Thoracic aorta (tissue), 2 donors: ENCODE results near the gene SCYGR2. TPM values are rescaled to one million over a fixed set of nuclear protein-coding genes. Genes with fewer than 3 reads are reported as not detected.

Experiments
- ATAC-seq: fragments of 150-250 bp; one replicate; pipeline ENCODE4 v1.8.0; 2017; ENCODE audit warnings: low read depth; ENCODE audit not compliant: insufficient number of reproducible peaks, low FRiP score
- DNase-seq: peaks from one replicate; pipeline ENCODE4 v3.0.0-alpha.2; 2020; ENCODE audit warnings: low spot score
- H3K27ac ChIP-seq, 2 donors: fragments of 200-600 bp; sonication (generic); 1 replicate in 1 of 2; 2 replicates in 1 of 2; pipeline ENCODE4 v1.5.1; 2016; ENCODE audit warnings: mild to moderate bottlenecking in 2 of 2, moderate library complexity in 2 of 2
- H3K27me3 ChIP-seq: fragments of 200-600 bp; sonication (generic); replicated peaks from 2 replicates; pipeline ENCODE4 v1.6.0; 2016; ENCODE audit warnings: mild to moderate bottlenecking; ENCODE audit not compliant: insufficient read depth
- H3K36me3 ChIP-seq: fragments of 200-600 bp; sonication (generic); one replicate; pipeline ENCODE4 v1.5.1; 2016
- H3K4me1 ChIP-seq, 2 donors: fragments of 200-600 bp; sonication (generic); 1 replicate in 1 of 2; 2 replicates in 1 of 2; pipeline versions ENCODE4 v1.5.1 to v1.6.0; 2016; ENCODE audit warnings: low read depth in 2 of 2, mild to moderate bottlenecking in 1 of 2; ENCODE audit not compliant: control insufficient read depth in 1 of 2
- H3K4me3 ChIP-seq: fragments of 200-600 bp; sonication (generic); 2 replicates; pipeline ENCODE4 v1.5.1; 2016; ENCODE audit warnings: mild to moderate bottlenecking
- H3K9me3 ChIP-seq: fragments of 200-600 bp; sonication (generic); 2 replicates; pipeline ENCODE4 v1.5.1; 2016
- total RNA-seq, 2 donors: library from RNA; depleted of rRNA; stranded (reverse); fragments of >200 nt; gene quantifications; one replicate each; pipeline versions ENCODE4 v1.1.0 to v1.2.3, GENCODE V29; 2016
- TF ChIP-seq, protein P1 (sequence below): fragments of 200-600 bp; sonication (generic); IDR thresholded peaks from one replicate; pipeline ENCODE4 v1.5.1; 2019; ENCODE audit warnings: antibody characterized with exemption

Gene SCYGR2
- total RNA-seq, 2 donors from 2014 or later, result not detected

DNA sequence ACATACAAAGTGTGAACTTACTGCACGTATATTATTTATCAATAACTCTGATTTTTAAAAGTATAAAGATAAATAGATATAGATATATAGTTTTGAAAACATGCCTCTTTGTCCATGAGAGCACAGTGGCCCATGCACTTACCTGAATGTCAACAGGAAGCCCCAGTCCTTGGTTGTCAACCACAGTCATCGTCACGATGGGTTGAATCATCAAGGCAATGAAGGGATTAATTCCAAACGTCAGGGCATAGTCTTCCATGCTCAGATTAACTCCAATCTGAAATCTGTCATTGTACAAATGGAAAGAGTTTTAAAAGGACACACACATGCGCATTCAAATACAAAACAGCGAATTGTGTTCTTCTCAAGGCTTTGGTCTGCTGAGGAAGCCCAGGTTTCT, 34.1 kb downstream of the SCYGR2 start:
- Histone ChIP-seq H3K9me3 (no peaks in the 10 kb centered on the region), H3K4me3 (no peak overlapping the region), H3K27me3 (no peaks in the 10 kb centered on the region), H3K36me3 (no peaks in the 10 kb centered on the region), H3K4me1 (no peaks in the 10 kb centered on the region), H3K27ac (no peak overlapping the region)
- TF ChIP-seq, protein P1, sequence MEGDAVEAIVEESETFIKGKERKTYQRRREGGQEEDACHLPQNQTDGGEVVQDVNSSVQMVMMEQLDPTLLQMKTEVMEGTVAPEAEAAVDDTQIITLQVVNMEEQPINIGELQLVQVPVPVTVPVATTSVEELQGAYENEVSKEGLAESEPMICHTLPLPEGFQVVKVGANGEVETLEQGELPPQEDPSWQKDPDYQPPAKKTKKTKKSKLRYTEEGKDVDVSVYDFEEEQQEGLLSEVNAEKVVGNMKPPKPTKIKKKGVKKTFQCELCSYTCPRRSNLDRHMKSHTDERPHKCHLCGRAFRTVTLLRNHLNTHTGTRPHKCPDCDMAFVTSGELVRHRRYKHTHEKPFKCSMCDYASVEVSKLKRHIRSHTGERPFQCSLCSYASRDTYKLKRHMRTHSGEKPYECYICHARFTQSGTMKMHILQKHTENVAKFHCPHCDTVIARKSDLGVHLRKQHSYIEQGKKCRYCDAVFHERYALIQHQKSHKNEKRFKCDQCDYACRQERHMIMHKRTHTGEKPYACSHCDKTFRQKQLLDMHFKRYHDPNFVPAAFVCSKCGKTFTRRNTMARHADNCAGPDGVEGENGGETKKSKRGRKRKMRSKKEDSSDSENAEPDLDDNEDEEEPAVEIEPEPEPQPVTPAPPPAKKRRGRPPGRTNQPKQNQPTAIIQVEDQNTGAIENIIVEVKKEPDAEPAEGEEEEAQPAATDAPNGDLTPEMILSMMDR, result no peak
- no peak for ATAC-seq
- no peak for DNase-seq

DNA sequence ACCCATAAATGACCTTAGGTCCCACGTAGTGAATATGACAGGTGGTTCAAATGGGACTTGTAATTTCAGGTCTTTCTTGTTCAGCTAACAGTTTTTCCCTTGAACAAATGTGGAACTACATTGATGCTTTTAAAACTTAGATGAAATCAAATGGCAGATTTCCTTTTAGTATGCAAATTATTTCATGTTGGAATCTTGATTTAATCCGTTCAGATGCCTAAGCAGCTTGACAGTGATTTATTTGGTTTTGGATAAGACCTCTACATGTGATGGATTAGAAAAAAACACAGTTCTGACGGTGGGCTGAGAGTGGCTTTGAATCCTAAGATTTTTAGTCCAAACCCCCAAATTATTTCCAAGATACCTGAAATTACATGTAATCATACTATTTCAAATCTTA, 35.5 kb downstream of the SCYGR2 start:
- ATAC-seq, result no peak
- no peak for DNase-seq
- no peak overlapping the region for H3K27ac ChIP-seq
- H3K36me3 ChIP-seq, result no peaks in the 10 kb centered on the region
- H3K4me3 ChIP-seq, result no peak overlapping the region
- TF ChIP-seq, protein P1, result no peak
- no peaks in the 10 kb centered on the region for H3K4me1 ChIP-seq
- H3K9me3 ChIP-seq, result no peaks in the 10 kb centered on the region
- H3K27me3 ChIP-seq, result no peaks in the 10 kb centered on the region

DNA sequence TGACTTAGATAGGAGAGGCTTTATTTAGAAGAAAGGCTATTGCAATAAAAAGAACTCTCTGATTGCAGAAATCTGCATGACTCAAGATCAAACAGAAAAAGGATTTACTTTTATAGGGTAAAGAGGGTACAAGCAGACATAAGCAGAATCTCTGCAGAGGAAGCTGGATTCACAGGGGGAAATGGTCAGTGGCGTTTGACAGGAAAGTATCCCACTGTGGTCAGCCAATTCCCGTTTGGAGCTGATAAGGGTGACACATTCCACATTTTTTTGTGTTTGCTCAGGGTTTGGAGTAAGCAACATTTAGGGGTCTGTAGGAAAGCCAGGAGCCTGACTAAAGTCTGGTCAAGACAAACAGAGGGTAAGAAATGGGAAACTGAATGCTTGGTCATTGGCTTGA, 44.0 kb downstream of the SCYGR2 start:
- no peak for ATAC-seq
- Histone ChIP-seq H3K36me3 (no peaks in the 10 kb centered on the region), H3K27ac (no peak overlapping the region), H3K9me3 (no peaks in the 10 kb centered on the region), H3K4me3 (no peak overlapping the region), H3K4me1 (no peaks in the 10 kb centered on the region), H3K27me3 (no peaks in the 10 kb centered on the region)
- DNase-seq, result no peak
- TF ChIP-seq, protein P1, result no peak

DNA sequence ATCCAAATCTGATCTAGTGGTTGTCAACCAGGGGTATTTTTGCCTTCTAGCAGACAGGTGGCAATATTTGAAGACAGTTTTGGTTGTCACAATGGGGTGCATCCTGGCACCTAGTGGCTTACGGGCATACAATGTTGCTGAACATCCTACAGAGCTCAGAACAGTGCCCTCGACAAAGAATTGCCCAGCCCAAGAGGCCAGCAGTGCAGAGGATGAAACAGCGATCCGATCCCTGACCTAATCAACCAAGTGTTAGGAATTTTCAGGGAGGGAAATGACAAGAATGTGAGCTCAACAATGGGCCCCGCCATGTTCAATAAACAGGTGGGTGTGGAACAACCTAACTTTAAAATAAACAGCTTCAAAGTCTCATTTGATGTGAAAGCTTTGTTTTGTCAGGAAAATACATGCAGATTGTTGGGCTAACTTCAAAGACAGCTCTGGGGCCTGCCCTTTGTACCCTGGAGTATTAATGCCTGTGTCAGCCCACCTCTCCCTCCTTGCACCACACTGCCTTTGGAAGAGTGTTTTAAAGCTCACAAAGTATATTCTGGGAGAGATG, 45.4 kb downstream of the SCYGR2 start:
- Histone ChIP-seq H3K4me3 (no peak overlapping the region), H3K36me3 (no peaks in the 10 kb centered on the region), H3K9me3 (no peaks in the 10 kb centered on the region), H3K27ac (no peak overlapping the region), H3K4me1 (no peaks in the 10 kb centered on the region), H3K27me3 (no peaks in the 10 kb centered on the region)
- DNase-seq, result no peak
- TF ChIP-seq, protein P1, result no peak
- ATAC-seq, result no peak

Other genes with a start within 250 kb of the SCYGR2 start
- gene TM4SF20, start 219.6 kb upstream of the SCYGR2 start, total RNA-seq, result not detected
- gene SCYGR1, start 210.9 kb upstream of the SCYGR2 start, total RNA-seq, result not detected
- 10 to 100 TPM; 85.9 to 89.4 TPM for gene AGFG1, start 126.7 kb upstream of the SCYGR2 start, total RNA-seq
- gene SCYGR3, start 15.9 kb downstream of the SCYGR2 start, total RNA-seq, result not detected
- not detected for gene SCYGR4, start 18.6 kb downstream of the SCYGR2 start, total RNA-seq
- not detected for gene SCYGR5, start 67.9 kb downstream of the SCYGR2 start, total RNA-seq
- gene SLC19A3, start 119.1 kb downstream of the SCYGR2 start, total RNA-seq, result 1 to 10 TPM; 3.7 to 4.9 TPM
- not detected for gene SCYGR6, start 125.9 kb downstream of the SCYGR2 start, total RNA-seq
- not detected for gene SCYGR7, start 129.4 kb downstream of the SCYGR2 start, total RNA-seq
- not detected for gene SCYGR8, start 147.0 kb downstream of the SCYGR2 start, total RNA-seq
- gene CCL20, start 214.9 kb downstream of the SCYGR2 start, total RNA-seq, result 10 to 100 TPM in 1 of 2 donors, not detected in 1; 12.1 TPM